ENCODE data around the gene TRPV4.

Gene TRPV4

GRCh38 chr12:109760930-109761921, 72.0 kb downstream of the TRPV4 start:
- FAIRE-seq: no peak

GRCh38 chr12:109760031-109760929, 72.9 kb downstream of the TRPV4 start:
- FAIRE-seq: no peak

GRCh38 chr12:109759595-109759994, 73.6 kb downstream of the TRPV4 start:
- no peak for FAIRE-seq

GRCh38 chr12:109758426-109759420, 74.5 kb downstream of the TRPV4 start:
- FAIRE-seq: no peak

GRCh38 chr12:109757671-109758265, 75.4 kb downstream of the TRPV4 start:
- no peak for FAIRE-seq

- no peak for FAIRE-seq
These were observed 76.7 kb downstream of the TRPV4 start for GRCh38 chr12:109756457-109756856.

- no peak for FAIRE-seq
These were observed 79.2 kb downstream of the TRPV4 start for GRCh38 chr12:109753959-109754358.

- no peak for FAIRE-seq
These were observed 80.2 kb downstream of the TRPV4 start for GRCh38 chr12:109753054-109753401.

GRCh38 chr12:109752117-109753053, 80.8 kb downstream of the TRPV4 start:
- FAIRE-seq: no peak

GRCh38 chr12:109744986-109745942, 87.9 kb downstream of the TRPV4 start:
- FAIRE-seq: no peak

- FAIRE-seq: no peak
These were observed 89.2 kb downstream of the TRPV4 start for GRCh38 chr12:109744026-109744425.

- no peak for FAIRE-seq
These were observed 89.9 kb downstream of the TRPV4 start for GRCh38 chr12:109743076-109743910.

GRCh38 chr12:109741970-109742703, 91.1 kb downstream of the TRPV4 start:
- FAIRE-seq: no peak

GRCh38 chr12:109741286-109741969, 91.8 kb downstream of the TRPV4 start:
- FAIRE-seq: no peak

- FAIRE-seq: no peak
These were observed 92.4 kb downstream of the TRPV4 start for GRCh38 chr12:109740694-109741245.

Measured in colon (tissue), 2 donors.